Measurements from ENCODE around the gene VAMP1.
"Not testable (repeated sequence)": the region's sequence is repeated elsewhere in the genome, so short reads cannot be mapped to it uniquely, and the experiment has no call there.

Gene VAMP1

GRCh38 chr12:6435961-6436715 lies 34.3 kb downstream of the VAMP1 start:
- Histone ChIP-seq H3K9me3 (ENCODE audit: low read depth, low read length) (no peaks in the 10 kb centered on the region), H3K9ac (ENCODE audit: insufficient read length) (no peak overlapping the region), H3K4me3 (no peak overlapping the region), H3K27ac (no peak overlapping the region), H3K36me3 (ENCODE audit: insufficient read depth, low read length) (no peaks in the 10 kb centered on the region)
- no peak for DNase-seq (ENCODE audit: low read depth, low spot score)
- TF ChIP-seq FOXP2 (optimal IDR thresholded peaks at IDR 0.05; ENCODE audit: control extremely low read depth, extremely low read length, insufficient read depth) = no peak
- no peak for TF ChIP-seq POLR2AphosphoS5 (IDR thresholded peaks at IDR 0.05; ENCODE audit: borderline replicate concordance, low read depth, low read length)
- TF ChIP-seq EZH2 (IDR thresholded peaks at IDR 0.05) = no peak

- no peak overlapping the region for H3K27ac ChIP-seq
Measured at GRCh38 chr12:6434205-6435140, 36.0 kb downstream of the VAMP1 start.

GRCh38 chr12:6432991-6433390 lies 37.5 kb downstream of the VAMP1 start:
- DNase-seq (ENCODE audit: low read depth, low spot score) = no peak
- H3K27ac ChIP-seq = no peak overlapping the region
- H3K4me3 ChIP-seq = no peak overlapping the region
- no peaks in the 10 kb centered on the region for H3K9me3 ChIP-seq (ENCODE audit: low read depth, low read length)
- TF ChIP-seq EZH2 (IDR thresholded peaks at IDR 0.05) (no peak), POLR2AphosphoS5 (IDR thresholded peaks at IDR 0.05; ENCODE audit: borderline replicate concordance, low read depth, low read length) (no peak), FOXP2 (optimal IDR thresholded peaks at IDR 0.05; ENCODE audit: control extremely low read depth, extremely low read length, insufficient read depth) (no peak)
- no peaks in the 10 kb centered on the region for H3K36me3 ChIP-seq (ENCODE audit: insufficient read depth, low read length)
- no peak overlapping the region for H3K9ac ChIP-seq (ENCODE audit: insufficient read length)

More at GRCh38 chr12:6434205-6435140, 36.0 kb downstream of the VAMP1 start:
- DNase-seq (ENCODE audit: low read depth, low spot score) = no peak
- TF ChIP-seq EZH2 (IDR thresholded peaks at IDR 0.05) (no peak), POLR2AphosphoS5 (IDR thresholded peaks at IDR 0.05; ENCODE audit: borderline replicate concordance, low read depth, low read length) (no peak), FOXP2 (optimal IDR thresholded peaks at IDR 0.05; ENCODE audit: control extremely low read depth, extremely low read length, insufficient read depth) (no peak)
- Histone ChIP-seq H3K36me3 (ENCODE audit: insufficient read depth, low read length) (no peaks in the 10 kb centered on the region), H3K9ac (ENCODE audit: insufficient read length) (no peak overlapping the region), H3K9me3 (ENCODE audit: low read depth, low read length) (no peaks in the 10 kb centered on the region), H3K4me3 (no peak overlapping the region)

GRCh38 chr12:6430124-6430989 lies 40.1 kb downstream of the VAMP1 start:
- no peak for TF ChIP-seq EZH2 (IDR thresholded peaks at IDR 0.05)
- TF ChIP-seq POLR2AphosphoS5 (IDR thresholded peaks at IDR 0.05; ENCODE audit: borderline replicate concordance, low read depth, low read length) = no peak
- TF ChIP-seq FOXP2 (optimal IDR thresholded peaks at IDR 0.05; ENCODE audit: control extremely low read depth, extremely low read length, insufficient read depth) = no peak
- H3K36me3 ChIP-seq (ENCODE audit: insufficient read depth, low read length) = no peaks in the 10 kb centered on the region
- H3K9ac ChIP-seq (ENCODE audit: insufficient read length) = peak overlapping the region; percentile 13
- H3K4me3 ChIP-seq = peak overlapping the region; percentile 41
- H3K9me3 ChIP-seq (ENCODE audit: low read depth, low read length) = no peaks in the 10 kb centered on the region
- DNase-seq (ENCODE audit: low read depth, low spot score) = peak; percentile 10
- H3K27ac ChIP-seq = peak overlapping the region; percentile 53; the same call in 1 of the 2 replicates

DNA sequence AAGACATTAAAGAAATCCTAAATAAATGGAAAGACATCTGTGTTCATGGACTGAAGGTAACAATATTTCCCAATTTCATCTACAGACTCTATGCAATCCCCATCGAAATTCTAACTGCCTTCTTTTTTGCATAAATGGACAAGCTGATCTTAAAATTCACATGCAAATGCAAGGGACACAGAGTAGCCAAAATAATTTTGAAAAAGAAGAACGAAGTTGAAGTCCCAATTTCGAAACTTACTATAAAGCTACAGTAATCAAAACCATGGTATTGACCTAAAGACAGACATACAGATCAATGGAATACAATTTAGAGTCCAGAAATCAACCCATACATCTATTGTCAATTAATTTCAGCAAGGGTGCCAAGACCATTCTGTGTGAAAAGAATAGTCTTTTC lies 42.2 kb downstream of the VAMP1 start:
- DNase-seq (ENCODE audit: low read depth, low spot score) = no peak
- no peaks in the 10 kb centered on the region for H3K36me3 ChIP-seq (ENCODE audit: insufficient read depth, low read length)
- H3K4me3 ChIP-seq = no peak overlapping the region
- no peak for TF ChIP-seq EZH2 (IDR thresholded peaks at IDR 0.05)
- no peak for TF ChIP-seq FOXP2 (optimal IDR thresholded peaks at IDR 0.05; ENCODE audit: control extremely low read depth, extremely low read length, insufficient read depth)
- TF ChIP-seq POLR2AphosphoS5 (IDR thresholded peaks at IDR 0.05; ENCODE audit: borderline replicate concordance, low read depth, low read length) = no peak
- no peaks in the 10 kb centered on the region for H3K9me3 ChIP-seq (ENCODE audit: low read depth, low read length)
- H3K9ac ChIP-seq (ENCODE audit: insufficient read length) = no peak overlapping the region
- 0 out of 2 replicates have a peak overlapping the region, but pooled peaks have one; percentile 13 for H3K27ac ChIP-seq

DNA sequence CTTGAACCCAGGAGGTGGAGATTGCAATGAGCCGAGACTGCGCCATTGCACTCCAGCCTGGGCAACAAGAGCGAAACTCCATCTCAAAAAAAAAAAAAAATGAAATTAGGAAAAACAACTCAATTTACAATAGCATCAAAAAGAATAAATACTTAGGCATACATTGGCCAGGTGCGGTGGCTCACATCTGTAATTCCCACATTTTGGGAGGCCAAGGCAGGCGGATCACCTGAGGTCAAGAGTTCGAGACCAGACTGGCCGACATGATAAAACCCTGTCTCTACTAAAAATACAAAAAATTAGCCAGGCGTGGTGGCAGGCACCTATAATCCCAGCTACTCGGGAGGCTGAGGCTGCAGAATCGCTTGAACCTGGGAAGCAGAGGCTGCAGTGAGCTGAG lies 42.7 kb downstream of the VAMP1 start:
- not testable (repeated sequence) for H3K27ac ChIP-seq

GRCh38 chr12:6426882-6427671 lies 43.4 kb downstream of the VAMP1 start:
- H3K4me3 ChIP-seq = no peak overlapping the region

More for the DNA sequence above, 42.7 kb downstream of the VAMP1 start:
- H3K9ac ChIP-seq (ENCODE audit: insufficient read length); H3K4me3 ChIP-seq; H3K36me3 ChIP-seq (ENCODE audit: insufficient read depth, low read length); H3K9me3 ChIP-seq (ENCODE audit: low read depth, low read length); DNase-seq (ENCODE audit: low read depth, low spot score): not testable (repeated sequence)

More at GRCh38 chr12:6426882-6427671, 43.4 kb downstream of the VAMP1 start:
- DNase-seq (ENCODE audit: low read depth, low spot score) = no peak
- no peak for TF ChIP-seq EZH2 (IDR thresholded peaks at IDR 0.05)
- TF ChIP-seq FOXP2 (optimal IDR thresholded peaks at IDR 0.05; ENCODE audit: control extremely low read depth, extremely low read length, insufficient read depth) = no peak
- TF ChIP-seq POLR2AphosphoS5 (IDR thresholded peaks at IDR 0.05; ENCODE audit: borderline replicate concordance, low read depth, low read length) = no peak
- no peak overlapping the region for H3K27ac ChIP-seq
- no peak overlapping the region for H3K9ac ChIP-seq (ENCODE audit: insufficient read length)
- no peaks in the 10 kb centered on the region for H3K36me3 ChIP-seq (ENCODE audit: insufficient read depth, low read length)
- H3K9me3 ChIP-seq (ENCODE audit: low read depth, low read length) = no peaks in the 10 kb centered on the region

All from SK-N-MC (cell line).